Adrenal gland (tissue), 5 donors: ENCODE measurements around the gene DPH7.

Experiments used
- POLR2A ChIP-seq, 2 donors: fragments of 450-650 bp; IDR thresholded peaks; one replicate each; pipeline ENCODE4 v1.6.1; 2017; ENCODE audit warnings: antibody characterized with exemption in 2 of 2, mild to moderate bottlenecking in 2 of 2, moderate library complexity in 1 of 2
- TF ChIP-seq, protein P1 (sequence below), 6 experiments: fragments of 450-650 bp in 4 of 6; fragments of 200-600 bp in 2 of 6; sonication (generic) in 1 of 6; IDR thresholded peaks; 1 replicate in 5 of 6; 2 replicates in 1 of 6; pipeline versions ENCODE4 v1.5.1 to v1.8.0; 2016 to 2021; ENCODE audit warnings: antibody characterized with exemption in 6 of 6, mild to moderate bottlenecking in 2 of 6, moderate library complexity in 1 of 6
- donor health status: DM: no; HTN: no; CAD: no.

DNA sequence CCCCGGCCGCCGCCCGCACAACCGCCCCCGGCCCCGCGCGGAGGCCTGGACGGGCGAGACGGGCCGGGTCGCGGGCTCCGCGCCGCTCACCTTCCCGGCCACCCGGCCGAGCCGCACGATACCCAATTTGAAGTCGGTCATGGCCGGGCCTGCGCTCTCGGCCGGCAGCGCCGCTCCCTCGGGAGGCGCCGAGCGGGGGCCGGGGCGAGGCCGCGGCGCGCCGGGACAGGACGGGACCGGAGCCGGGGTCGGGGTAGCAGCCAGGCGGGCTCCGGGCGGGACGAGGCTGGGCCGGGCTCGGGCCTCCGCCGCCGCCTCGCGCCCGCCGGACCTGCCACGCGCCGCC, 11.4 kb upstream of the DPH7 start:
- TF ChIP-seq, protein P1, sequence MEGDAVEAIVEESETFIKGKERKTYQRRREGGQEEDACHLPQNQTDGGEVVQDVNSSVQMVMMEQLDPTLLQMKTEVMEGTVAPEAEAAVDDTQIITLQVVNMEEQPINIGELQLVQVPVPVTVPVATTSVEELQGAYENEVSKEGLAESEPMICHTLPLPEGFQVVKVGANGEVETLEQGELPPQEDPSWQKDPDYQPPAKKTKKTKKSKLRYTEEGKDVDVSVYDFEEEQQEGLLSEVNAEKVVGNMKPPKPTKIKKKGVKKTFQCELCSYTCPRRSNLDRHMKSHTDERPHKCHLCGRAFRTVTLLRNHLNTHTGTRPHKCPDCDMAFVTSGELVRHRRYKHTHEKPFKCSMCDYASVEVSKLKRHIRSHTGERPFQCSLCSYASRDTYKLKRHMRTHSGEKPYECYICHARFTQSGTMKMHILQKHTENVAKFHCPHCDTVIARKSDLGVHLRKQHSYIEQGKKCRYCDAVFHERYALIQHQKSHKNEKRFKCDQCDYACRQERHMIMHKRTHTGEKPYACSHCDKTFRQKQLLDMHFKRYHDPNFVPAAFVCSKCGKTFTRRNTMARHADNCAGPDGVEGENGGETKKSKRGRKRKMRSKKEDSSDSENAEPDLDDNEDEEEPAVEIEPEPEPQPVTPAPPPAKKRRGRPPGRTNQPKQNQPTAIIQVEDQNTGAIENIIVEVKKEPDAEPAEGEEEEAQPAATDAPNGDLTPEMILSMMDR (IDR thresholded peaks at IDR 0.05): no peak
- TF ChIP-seq POLR2A (IDR thresholded peaks at IDR 0.05): no peak
